Activated CD8-positive, alpha-beta memory T cell treated with anti-CD3 and anti-CD28 coated beads for 48 hours (primary cell): Measurements from ENCODE around the gene NLRP3.
"Not testable (repeated sequence)": the region's sequence is repeated elsewhere in the genome, so short reads cannot be mapped to it uniquely, and the experiment has no call there.

ENCODE experiments used
- DNase-seq, 3 experiments: peaks; one replicate each; pipeline ENCODE4 v3.0.0-alpha.2; 2020; ENCODE audit warnings: low read depth in 2 of 3, low spot score in 2 of 3

NLRP3 gene

DNA sequence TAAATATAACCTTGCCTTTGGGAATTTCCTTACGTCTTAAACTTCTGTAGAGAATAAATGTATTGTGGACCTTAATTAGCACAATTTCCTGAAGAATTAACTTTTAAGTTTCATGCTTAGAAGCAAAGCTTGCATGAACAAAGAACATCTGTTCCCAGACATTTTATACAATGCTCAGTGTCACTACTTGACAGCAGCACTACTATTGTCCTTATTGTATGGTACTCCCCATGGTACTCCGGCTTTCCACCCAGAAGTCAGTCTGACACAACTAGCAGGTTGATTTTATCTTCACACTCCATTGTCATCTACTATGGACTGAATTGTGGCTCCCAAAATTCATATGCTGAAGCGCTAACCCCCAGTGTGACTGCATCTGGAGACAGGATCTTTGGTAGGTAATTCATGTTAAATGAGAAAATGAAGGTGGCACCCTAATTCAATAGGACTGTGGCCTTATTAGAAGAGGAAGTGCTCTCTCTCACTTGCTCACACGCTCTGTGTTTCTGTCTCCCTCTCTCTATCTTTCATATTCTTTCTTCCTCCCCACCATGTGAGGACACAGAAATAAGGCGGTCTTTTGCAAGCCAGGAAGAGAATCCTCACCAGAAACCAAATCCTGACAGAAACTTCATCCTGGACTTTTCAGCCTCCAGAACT lies 52.6 kb downstream of the NLRP3 start:
- no peak for DNase-seq

GRCh38 chr1:247469141-247469535 lies 53.2 kb downstream of the NLRP3 start:
- no peak for DNase-seq

DNA sequence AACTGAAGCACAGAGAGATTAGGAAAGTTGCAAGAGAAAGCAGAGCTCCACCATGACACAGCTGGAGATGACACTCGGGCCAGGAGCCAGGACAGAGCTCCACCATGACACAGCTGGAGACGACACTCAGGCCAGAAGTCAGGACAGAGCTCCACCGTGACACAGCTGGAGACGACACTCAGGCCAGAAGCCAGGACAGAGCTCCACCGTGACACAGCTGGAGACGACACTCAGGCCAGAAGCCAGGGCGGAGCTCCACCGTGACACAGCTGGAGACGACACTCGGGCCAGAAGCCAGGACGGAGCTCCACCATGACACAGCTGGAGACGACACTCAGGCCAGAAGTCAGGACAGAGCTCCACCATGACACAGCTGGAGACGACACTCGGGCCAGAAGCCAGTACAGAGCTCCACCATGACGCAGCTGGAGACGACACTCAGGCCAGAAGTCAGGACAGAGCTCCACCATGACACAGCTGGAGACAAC lies 55.0 kb downstream of the NLRP3 start:
- DNase-seq, result not testable (repeated sequence)

DNA sequence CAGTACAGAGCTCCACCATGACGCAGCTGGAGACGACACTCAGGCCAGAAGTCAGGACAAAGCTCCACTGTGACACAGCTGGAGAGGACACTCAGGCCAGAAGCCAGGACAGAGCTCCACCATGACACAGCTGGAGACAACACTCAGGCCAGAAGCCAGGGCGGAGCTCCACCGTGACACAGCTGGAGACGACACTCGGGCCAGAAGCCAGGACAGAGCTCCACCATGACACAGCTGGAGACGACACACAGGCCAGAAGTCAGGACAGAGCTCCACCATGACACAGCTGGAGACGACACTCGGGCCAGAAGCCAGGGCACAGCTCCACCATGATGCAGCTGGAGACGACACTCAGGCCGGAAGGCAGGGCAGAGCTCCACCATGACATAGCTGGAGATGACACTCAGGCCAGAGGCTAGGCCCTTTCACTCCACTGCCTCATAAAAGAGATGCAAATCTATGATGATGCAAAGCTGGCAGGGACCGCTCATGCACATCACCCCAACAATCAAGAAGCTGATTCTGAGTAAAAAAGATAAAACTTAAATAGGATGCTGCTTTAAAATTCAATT lies 55.6 kb downstream of the NLRP3 start:
- DNase-seq, result no peak

GRCh38 chr1:247472035-247472434 lies 56.1 kb downstream of the NLRP3 start:
- no peak for DNase-seq

GRCh38 chr1:247474367-247474766 lies 58.4 kb downstream of the NLRP3 start:
- no peak for DNase-seq

- DNase-seq, result no peak
Measured at GRCh38 chr1:247475793-247476192, 59.8 kb downstream of the NLRP3 start.

- not testable (repeated sequence) for DNase-seq
Measured at GRCh38 chr1:247476328-247477058, 60.5 kb downstream of the NLRP3 start.

DNA sequence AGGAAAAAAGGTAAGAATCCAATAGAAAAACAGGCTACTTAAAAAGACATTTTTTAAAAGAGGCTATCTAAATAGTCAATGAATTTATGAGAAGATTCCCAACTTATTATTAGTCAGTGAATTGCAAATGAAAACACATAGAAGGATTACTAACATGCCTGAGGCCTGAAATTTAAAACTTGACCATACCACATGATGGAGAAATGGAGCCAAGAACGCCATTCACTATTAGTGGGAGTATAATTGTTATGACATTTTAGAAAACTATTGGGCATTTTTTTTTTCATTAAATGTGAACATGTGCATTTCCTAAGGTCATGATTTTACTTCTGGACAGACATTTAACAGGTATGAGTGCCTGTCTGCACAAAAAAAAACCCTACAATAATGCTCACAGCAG lies 66.8 kb downstream of the NLRP3 start:
- no peak for DNase-seq

- no peak for DNase-seq
Measured at GRCh38 chr1:247487057-247487456, 71.1 kb downstream of the NLRP3 start.

- no peak for DNase-seq
Measured at GRCh38 chr1:247491328-247491727, 75.4 kb downstream of the NLRP3 start.

GRCh38 chr1:247493106-247493505 lies 77.1 kb downstream of the NLRP3 start:
- no peak for DNase-seq

DNA sequence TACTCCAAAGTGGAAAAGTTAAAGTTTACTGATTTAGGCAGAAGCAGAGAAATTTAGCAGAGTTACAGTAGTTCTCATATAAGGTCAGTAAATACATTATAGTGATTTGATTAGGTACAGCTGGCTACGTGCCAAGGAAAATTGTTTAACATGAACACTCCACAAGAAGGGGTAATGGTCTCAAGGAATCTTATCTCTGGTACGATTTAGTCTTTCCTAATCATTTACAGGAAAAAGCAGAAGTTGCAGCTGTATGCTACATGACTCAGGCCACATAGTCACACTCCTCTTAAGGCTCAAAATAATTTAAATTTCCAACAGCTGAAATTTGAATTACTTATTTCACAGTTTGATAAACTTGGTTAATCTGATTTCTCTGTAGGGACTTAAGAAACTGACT lies 78.8 kb downstream of the NLRP3 start:
- DNase-seq, result no peak

- DNase-seq, result no peak
Measured at GRCh38 chr1:247496581-247497285, 80.8 kb downstream of the NLRP3 start.
